HG02678 (cell line): ENCODE results near the gene NPEPPS.

Experiments
- ATAC-seq: cut with Tn5 transposase; IDR thresholded peaks from one replicate; pipeline ENCODE4 v1.9.1; 2021; ENCODE audit warnings: mild to moderate bottlenecking, moderate library complexity; ENCODE audit not compliant: unreplicated experiment

The NPEPPS gene

GRCh38 chr17:47654991-47655390, 124.1 kb downstream of the NPEPPS start:
- ATAC-seq = no peak

- peak; percentile 65 for ATAC-seq
Measured at GRCh38 chr17:47660064-47660492, 129.2 kb downstream of the NPEPPS start.

- ATAC-seq = no peak
Measured at GRCh38 chr17:47663912-47664623, 133.2 kb downstream of the NPEPPS start.

- no peak for ATAC-seq
Measured at GRCh38 chr17:47664624-47664941, 133.7 kb downstream of the NPEPPS start.

- ATAC-seq = no peak
Measured at GRCh38 chr17:47665655-47666054, 134.7 kb downstream of the NPEPPS start.

GRCh38 chr17:47669081-47669480, 138.2 kb downstream of the NPEPPS start:
- ATAC-seq = no peak

GRCh38 chr17:47670064-47670463, 139.2 kb downstream of the NPEPPS start:
- ATAC-seq = no peak
